ENCODE results near the gene PGBD4.

PGBD4 gene

DNA sequence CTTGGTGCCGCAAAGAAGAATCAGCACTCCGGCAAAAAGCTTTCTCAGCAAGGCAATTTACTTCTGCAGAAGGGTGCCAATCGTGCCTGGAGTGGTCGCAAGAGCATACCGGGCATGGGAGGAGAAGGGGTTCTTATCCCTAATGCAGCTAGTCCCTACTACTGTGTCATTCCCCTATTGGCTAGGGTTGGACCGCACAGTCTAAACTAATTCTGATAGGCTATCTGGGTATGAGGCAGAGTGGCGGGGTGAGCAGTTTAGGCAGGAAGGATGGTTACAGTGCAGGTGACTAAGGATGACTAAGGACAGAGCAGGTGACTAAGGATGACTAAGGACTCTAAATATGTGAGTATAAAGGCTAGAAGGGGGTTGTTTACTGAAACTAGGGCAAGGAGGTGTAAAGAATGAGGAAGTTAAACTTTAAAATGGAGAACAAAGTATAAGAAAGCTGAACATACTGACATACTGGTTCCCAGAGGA lies 52.9 kb downstream of the PGBD4 start:
- no peak overlapping the region for H3K4me3 ChIP-seq (ENCODE audit: low read depth, low read length)
- TF ChIP-seq, protein P1, sequence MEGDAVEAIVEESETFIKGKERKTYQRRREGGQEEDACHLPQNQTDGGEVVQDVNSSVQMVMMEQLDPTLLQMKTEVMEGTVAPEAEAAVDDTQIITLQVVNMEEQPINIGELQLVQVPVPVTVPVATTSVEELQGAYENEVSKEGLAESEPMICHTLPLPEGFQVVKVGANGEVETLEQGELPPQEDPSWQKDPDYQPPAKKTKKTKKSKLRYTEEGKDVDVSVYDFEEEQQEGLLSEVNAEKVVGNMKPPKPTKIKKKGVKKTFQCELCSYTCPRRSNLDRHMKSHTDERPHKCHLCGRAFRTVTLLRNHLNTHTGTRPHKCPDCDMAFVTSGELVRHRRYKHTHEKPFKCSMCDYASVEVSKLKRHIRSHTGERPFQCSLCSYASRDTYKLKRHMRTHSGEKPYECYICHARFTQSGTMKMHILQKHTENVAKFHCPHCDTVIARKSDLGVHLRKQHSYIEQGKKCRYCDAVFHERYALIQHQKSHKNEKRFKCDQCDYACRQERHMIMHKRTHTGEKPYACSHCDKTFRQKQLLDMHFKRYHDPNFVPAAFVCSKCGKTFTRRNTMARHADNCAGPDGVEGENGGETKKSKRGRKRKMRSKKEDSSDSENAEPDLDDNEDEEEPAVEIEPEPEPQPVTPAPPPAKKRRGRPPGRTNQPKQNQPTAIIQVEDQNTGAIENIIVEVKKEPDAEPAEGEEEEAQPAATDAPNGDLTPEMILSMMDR (IDR thresholded peaks at IDR 0.05; ENCODE audit: low read depth, low read length), result no peak

DNA sequence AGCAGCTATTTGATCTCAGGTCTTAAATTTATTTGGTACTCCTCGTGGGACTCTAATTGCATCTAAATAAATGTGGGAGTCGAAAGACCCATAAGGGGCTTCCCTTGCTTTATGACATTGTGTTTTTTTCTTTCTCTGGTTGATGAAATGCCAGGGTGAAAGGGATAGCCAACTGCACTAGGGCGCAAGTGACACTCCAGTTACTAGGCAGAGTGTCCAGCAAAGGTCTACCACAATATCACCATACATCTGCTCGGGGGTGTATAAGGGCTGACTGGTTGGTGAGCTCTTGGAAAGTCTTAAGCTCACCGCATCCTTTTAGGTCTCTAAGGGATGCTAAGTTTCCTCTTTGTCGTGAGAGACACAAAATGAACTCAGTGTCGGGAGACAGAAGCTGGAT lies 54.0 kb downstream of the PGBD4 start:
- TF ChIP-seq, protein P1 (IDR thresholded peaks at IDR 0.05; ENCODE audit: low read depth, low read length), result no peak

More for the DNA sequence above, 54.0 kb downstream of the PGBD4 start:
- no peak overlapping the region for H3K4me3 ChIP-seq (ENCODE audit: low read depth, low read length)

Measured in WI38 (cell line).